C4-2B (cell line): ENCODE data around the gene ASCC2.

Experiments
- ZFX ChIP-seq: fragments of 450-650 bp; IDR thresholded peaks from 2 replicates; pipeline ENCODE4 v1.6.1; 2017
- TF ChIP-seq, protein P1 (sequence below): fragments of 450-650 bp; conservative IDR thresholded peaks from 2 replicates; pipeline ENCODE4 v1.5.1; 2017; ENCODE audit warnings: mild to moderate bottlenecking

DNA sequence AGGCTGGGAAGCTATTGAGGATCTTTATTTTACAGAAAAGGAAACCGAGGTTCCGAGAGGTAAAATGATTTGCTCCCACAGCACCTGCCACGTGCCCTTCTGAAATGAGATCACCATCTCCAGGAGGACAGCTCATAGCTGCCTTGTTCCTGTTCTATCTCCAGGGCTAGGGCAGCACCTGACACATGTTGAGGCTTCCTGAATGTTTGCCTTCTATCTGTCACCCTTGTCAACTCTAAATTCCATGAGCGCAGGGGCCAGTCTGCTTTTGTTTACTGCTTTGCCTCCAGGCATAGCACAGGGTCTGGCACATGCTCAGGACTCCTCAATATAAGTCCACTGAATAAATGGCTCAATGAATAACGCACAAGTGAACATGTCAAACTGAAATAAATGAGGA is 24.1 kb downstream of the ASCC2 start:
- TF ChIP-seq, protein P1, sequence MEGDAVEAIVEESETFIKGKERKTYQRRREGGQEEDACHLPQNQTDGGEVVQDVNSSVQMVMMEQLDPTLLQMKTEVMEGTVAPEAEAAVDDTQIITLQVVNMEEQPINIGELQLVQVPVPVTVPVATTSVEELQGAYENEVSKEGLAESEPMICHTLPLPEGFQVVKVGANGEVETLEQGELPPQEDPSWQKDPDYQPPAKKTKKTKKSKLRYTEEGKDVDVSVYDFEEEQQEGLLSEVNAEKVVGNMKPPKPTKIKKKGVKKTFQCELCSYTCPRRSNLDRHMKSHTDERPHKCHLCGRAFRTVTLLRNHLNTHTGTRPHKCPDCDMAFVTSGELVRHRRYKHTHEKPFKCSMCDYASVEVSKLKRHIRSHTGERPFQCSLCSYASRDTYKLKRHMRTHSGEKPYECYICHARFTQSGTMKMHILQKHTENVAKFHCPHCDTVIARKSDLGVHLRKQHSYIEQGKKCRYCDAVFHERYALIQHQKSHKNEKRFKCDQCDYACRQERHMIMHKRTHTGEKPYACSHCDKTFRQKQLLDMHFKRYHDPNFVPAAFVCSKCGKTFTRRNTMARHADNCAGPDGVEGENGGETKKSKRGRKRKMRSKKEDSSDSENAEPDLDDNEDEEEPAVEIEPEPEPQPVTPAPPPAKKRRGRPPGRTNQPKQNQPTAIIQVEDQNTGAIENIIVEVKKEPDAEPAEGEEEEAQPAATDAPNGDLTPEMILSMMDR: no peak
- TF ChIP-seq ZFX: no peak
